Measurements from ENCODE around the gene NR4A1.
"Not testable (repeated sequence)": the region's sequence is repeated elsewhere in the genome, so short reads cannot be mapped to it uniquely, and the experiment has no call there.

NR4A1 gene

GRCh38 chr12:52082026-52082668 is 30.9 kb downstream of the NR4A1 start:
- no peak for DNase-seq

GRCh38 chr12:52082669-52082987 is 31.4 kb downstream of the NR4A1 start:
- DNase-seq: no peak

GRCh38 chr12:52082988-52083637 is 31.9 kb downstream of the NR4A1 start:
- DNase-seq: peak; percentile 76

GRCh38 chr12:52083638-52083996 is 32.4 kb downstream of the NR4A1 start:
- DNase-seq: no peak

GRCh38 chr12:52084491-52085231 is 33.4 kb downstream of the NR4A1 start:
- no peak for DNase-seq

GRCh38 chr12:52085682-52086180 is 34.5 kb downstream of the NR4A1 start:
- DNase-seq: no peak

GRCh38 chr12:52086366-52086765 is 35.1 kb downstream of the NR4A1 start:
- DNase-seq: no peak

GRCh38 chr12:52086944-52087835 is 35.9 kb downstream of the NR4A1 start:
- no peak for DNase-seq

GRCh38 chr12:52087961-52088820 is 36.9 kb downstream of the NR4A1 start:
- no peak for DNase-seq

GRCh38 chr12:52089491-52089890 is 38.2 kb downstream of the NR4A1 start:
- DNase-seq: no peak

- no peak for DNase-seq
Observed at GRCh38 chr12:52090291-52090690, 39.0 kb downstream of the NR4A1 start.

GRCh38 chr12:52091061-52091460 is 39.8 kb downstream of the NR4A1 start:
- DNase-seq: no peak

- no peak for DNase-seq
Observed at GRCh38 chr12:52091869-52092268, 40.6 kb downstream of the NR4A1 start.

GRCh38 chr12:52093346-52093745 is 42.1 kb downstream of the NR4A1 start:
- no peak for DNase-seq

- no peak for DNase-seq
Observed at GRCh38 chr12:52096332-52097044, 45.2 kb downstream of the NR4A1 start.

GRCh38 chr12:52097045-52097666 is 45.9 kb downstream of the NR4A1 start:
- no peak for DNase-seq

GRCh38 chr12:52104431-52105089 is 53.3 kb downstream of the NR4A1 start:
- DNase-seq: not testable (repeated sequence)
